Stimulated activated CD4-positive, alpha-beta T cell treated with anti-CD3 and anti-CD28 coated beads, Interleukin-1b, Interleukin-23, amount 100 ng/mL, for 4 hours (primary cell): ENCODE measurements around the gene TRPT1.

Experiments used
- DNase-seq, 2 donors: peaks; one replicate each; pipeline ENCODE4 v3.0.0-alpha.2; 2020; ENCODE audit warnings: low read depth in 2 of 2

The TRPT1 gene

DNA sequence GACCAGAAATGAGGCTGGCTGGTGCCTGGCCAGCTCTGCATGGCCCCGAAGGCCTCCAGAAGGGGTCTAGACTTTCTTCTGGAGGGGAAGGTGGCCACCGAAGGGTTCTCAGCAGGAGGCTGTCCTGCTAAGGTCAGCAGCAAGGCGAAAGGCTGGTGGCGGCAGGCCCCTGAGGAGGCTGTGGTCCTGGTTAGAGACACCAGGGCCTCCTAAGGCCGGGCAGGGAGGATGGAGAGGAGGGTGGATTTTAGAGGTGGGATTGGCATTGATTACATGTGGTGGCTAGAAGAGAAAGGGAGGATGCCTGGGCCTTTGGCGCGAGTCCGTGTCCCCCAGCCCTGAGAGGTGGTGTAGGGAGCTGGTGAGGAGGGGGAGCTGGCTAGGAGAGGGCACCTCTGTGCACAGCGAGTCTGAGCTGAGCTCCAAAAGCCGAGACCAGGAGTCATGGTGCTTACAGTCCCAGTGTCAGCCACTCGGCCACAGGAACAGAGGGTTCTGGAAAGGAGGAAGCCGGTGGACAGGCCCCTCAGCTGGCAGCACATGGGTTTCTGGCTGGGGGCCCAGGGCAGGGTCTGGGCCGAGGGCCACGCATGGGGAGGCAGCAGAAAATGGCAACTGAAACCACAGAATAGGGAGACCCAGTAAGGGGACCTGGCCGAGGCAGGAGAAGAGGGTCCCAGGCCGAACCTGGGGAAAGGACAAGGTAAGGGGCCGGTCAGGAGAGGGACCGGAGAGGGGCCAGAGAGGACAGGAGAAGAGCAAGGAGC is 17.0 kb downstream of the TRPT1 start:
- DNase-seq: no peak

DNA sequence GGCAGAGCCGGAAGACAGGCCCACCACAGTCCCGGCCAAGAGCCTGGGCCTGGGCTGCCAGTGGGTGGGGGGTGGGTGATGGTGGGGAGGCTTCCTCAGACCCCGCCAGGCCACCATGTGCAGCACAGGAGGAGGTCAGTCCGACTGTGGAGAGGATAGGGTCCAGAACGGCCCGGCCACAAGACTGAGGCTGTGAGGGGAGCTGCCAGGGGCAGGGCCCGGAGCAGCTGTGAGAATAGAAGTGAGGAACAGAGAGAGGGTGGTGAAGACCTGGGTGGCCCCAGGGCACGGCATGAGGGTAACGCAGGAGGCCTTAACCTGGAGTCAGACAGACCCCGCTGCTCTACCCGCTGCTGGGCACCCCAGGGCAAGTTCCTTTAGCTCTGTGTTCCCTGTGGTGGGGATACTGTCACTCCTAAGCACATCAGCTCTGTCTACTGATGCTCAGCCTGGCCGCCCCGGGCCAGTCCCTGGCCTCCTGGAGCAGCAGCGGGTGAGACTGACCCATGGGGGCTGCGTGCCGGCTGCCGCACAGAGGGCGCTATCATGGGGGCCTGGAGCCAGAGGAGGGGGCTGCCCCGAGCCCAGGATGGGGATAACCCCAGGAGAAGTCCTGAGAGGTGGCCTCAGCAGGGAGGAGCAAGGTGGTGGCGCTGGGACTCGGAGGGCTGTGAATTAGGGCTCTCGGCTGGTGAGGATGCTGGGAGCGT is 17.7 kb downstream of the TRPT1 start:
- no peak for DNase-seq

DNA sequence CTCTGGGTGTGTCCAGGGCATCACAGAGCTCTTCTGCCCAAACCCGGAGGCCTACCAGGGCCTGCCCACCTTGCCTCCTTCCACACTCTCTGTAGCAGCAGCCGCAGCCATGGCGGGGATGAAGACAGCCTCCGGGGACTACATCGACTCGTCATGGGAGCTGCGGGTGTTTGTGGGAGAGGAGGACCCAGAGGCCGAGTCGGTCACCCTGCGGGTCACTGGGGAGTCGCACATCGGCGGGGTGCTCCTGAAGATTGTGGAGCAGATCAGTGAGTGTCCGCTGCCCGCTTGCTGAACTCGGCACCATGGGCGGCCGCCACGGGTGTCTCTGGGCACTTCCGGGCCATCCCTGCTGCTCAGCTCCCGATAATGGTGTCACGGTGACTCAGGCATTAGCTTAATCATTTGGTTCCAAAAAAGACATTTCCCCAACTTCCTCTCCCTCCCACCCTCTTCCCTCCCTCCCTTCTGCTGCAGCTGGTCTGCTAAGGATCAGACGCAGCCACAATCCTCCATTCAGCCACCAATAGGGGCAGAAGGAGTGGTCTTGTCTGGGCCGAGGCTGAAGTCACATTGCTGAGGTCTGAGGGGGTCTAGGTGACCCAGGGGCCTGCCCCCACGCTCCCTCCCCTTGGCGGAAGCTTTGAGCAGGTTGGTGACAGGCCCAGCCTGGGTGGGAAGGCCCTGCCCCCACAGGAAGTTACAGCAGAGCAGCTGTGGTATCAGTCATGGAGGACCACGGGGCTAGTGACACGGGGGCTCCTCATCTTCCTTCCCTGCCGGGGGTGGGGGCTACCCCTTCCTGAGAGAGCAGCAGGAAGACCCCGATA is 18.5 kb downstream of the TRPT1 start:
- peak; percentile 70 to 71 for DNase-seq

DNA sequence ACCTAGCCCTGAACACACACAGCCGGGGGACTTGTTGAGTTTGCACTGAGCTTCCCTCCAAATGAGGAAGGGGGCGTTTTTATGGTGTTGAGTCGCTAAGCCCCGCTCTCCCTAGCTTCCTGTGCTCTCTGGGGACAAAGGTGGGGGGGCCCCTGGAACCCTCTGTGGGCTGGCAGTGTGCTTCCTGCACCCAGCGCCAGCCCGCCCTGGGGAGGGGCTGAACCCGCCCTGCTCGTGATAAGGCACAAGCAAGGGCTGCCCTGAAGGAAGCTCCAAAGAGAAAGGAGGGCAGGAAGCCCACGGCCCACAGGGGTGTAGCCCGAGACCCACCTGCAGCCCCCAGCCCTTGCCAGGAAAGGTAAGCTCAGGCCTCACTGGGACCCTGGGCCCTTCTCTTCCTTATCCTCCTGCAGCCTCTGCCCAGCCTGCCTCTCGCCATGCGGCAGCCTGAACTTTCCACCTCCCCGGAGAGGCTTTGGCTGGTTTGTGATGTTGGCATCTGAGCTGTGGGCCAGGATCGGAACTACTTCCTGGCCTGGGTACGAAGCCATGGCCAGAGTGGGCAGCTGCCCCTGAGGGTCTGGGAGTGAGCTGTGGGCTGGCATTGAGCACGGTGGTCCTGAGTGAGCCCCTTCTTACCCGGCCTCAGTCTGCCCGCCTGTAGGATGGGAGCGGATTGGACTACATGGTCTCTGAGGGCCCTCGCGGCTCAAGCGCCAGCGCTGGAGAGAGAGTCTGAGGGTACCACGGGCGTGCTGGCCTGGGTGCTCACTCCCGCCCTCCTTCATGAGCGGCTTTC is 19.3 kb downstream of the TRPT1 start, which contains the start of gene FERMT3:
Gene FERMT3, plus strand, starts transcription at position 265 of the 799 bp plus-strand sequence. CDS start 644 bp downstream, outside the sequence.
- DNase-seq: peak; percentile 63 to 75

DNA sequence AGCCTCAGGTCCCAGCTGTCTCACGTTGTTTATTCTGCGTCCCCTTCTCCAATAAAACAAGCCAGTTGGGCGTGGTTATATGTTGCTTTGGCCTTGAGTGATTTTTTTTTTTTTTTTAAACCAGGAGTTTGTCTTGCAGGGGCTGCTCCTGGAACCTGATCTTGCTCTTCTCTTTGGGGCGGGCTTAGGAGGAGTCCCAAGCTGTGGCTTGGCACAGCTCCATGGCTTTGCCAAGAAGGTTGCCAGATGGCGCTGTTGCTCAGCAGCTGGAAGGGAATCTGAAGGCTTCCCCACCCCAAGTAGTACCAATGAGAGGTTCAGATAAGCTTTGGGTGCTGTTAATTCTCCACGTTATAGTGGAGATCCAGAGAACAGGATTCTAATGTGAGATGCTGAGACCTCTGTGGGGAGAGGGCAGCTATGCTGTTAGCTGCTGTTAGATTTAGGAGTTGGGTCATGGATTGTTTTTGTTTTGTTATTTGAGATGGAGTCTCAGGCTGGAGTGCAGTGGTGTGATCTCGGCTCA is 21.5 kb downstream of the TRPT1 start:
- peak; percentile 60 to 69 for DNase-seq

DNA sequence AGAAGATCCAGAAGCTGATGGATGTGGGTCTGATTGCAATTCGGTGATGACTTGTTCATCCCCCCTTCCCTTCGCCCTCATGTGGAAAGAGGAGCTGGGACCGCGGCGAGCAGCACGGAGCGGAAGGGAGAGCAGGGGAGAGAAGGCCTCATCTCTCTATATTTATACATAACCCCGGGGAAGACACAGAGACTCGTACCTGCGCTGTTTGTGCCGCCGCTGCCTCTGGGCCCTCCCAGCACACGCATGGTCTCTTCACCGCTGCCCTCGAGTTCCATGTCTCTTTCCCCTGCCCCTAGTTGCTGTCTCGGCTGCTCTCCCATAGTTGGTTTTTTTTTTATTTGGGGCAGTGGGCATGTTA is 21.9 kb downstream of the TRPT1 start:
- DNase-seq: no peak

DNA sequence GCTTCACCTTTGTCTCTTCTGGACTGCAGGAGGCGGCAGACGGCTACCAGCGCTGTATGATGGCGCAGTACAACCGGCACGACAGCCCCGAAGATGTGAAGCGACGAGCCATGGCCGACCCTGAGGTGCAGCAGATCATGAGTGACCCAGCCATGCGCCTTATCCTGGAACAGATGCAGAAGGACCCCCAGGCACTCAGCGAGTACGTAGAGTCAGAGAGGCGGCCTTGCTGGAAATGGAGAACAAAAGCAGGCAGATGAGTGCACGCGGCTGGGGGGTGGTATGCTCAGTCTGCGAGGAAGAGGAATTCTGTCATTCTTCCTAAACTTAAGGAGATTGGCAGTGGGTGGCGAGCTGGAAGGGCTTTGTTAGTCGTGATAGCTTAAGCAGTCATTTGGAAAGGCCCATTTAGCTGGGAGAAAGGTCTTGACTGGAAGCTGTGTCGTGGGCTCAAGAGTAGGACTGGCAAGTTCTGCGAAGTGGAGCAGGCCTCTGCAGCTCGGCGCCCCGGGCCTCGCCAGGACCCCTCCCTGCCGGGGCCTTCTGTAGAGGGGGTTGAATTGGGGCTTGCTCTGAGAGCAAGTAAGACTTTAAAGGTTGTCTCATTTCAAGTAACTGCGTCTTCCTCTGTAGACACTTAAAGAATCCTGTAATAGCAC is 22.4 kb downstream of the TRPT1 start:
- no peak for DNase-seq

DNA sequence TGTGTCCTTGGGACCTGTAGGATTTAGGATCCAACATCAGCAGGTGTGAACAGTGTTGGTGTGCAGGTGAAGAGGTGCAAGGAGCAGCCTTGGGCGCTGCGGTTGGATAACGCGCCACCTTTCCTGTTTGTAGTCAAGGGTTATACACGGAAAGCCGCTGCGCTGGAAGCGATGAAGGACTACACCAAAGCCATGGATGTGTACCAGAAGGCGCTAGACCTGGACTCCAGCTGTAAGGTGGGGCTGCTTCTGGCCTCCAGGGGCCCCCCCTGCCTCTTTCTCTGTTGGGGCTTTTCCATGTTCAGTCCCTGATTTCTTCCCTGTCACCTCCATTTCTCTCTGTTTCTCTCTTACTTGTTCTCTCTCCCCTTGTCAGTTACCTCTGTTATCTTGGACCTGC is 23.0 kb downstream of the TRPT1 start:
- no peak for DNase-seq

DNA sequence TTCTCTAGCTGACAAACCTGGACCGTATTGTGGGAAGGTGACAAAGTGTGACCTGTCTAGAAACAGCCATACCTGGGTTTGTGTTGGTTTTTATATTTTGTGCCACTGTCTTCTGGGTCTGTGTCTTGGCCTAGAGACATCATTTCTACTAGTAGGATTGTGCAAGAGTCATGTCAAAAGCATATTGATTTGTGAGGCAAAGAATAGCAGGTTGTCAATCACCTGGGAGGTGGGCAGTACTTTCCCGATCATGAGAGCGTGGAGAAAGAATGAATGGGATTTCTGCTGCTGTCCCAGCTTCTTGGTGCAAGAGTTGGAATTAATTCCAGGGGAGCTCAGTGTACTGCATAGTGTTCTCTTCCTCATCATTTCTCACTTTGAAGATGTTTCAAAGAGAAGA is 24.4 kb downstream of the TRPT1 start:
- DNase-seq: no peak

DNA sequence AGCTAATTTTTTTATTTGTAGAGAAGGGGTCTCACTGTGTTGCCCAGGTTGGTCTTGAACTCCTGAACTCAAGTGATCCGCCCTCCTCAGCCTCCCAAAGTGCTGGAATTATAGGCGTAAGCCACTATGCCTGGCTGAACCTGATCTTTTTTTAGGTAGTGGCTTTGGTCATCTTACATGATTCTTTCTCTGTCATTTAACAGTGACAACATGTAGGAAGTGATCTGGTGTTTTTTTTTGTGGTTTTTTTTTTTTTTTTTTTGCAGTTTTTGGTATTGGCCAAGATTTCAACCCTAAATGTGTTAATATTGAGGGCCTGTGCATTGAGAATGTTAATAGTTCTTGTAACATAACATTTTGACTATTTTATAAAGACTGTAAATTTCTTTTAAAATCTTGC is 27.5 kb downstream of the TRPT1 start:
- no peak for DNase-seq

DNA sequence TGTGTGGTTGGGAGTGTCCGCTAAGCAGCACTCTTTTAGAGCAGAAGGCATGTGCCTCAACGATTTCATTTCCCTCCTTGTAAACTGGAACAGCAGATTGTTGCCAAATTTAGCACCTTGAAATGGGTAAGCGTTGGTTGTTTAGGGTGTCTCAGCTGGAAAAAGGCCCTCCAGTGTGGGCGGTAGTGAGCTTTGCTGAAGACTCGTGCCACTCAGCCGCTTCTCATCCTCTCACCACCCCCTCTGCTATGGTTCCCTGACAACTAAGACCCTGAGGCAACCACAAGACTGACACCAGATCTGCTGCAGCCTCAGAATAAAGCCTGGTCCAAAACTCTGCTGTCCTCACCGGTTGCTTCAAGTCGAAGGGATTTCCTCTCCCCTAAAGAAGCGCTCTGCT is 29.4 kb downstream of the TRPT1 start:
- DNase-seq: no peak

DNA sequence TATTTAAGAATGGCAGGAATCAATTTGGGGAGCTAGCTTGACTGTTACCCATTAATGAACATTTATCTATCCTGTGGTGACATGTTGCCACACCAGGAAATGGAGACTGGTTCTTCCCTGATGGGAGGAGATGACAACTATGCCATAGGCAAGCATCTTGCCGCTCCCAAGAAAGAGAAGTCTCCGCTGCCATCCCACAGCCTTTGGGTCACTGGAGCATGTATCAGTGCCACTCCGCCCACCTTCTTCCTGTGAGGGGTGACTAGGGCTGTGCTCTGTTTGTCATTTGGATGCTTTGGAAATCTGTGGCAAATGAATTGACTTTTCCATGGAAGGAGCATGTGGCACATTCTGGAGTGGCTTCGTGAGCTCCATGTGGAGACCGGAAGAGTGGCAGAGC is 33.6 kb downstream of the TRPT1 start:
- no peak for DNase-seq

DNA sequence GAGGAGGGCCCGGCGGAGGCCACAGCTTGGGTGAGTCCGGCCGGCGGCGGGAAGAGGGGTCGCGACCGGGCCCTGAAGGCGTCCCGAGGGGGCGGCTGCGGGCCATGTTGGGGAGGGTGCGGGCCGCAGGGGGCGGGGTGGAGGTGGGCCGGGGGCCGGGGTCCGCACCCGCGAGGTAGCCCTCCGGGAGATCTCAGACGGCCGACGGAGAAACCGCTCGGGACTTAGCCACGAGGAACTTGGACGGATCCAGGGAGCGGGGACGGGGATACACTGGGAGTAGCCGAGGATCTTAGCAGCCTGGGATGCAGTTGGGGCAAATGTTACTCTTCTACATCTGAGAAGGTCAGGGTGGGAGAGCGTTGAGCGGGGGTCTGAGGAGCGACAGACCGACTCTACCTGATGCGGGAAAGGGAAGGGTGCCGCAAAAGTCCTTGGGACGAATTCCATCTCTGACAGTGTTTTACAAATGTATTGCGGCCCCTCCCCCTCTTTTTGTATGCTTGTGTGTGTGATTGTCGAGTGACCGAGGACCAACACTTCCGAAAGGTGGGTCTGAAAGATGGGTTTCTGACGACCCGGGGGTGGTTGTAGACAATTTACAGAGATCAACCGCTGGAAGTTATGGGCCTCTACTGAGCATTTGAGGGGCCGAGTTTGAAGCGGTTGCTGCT is 39.4 kb downstream of the TRPT1 start:
- no peak for DNase-seq

DNA sequence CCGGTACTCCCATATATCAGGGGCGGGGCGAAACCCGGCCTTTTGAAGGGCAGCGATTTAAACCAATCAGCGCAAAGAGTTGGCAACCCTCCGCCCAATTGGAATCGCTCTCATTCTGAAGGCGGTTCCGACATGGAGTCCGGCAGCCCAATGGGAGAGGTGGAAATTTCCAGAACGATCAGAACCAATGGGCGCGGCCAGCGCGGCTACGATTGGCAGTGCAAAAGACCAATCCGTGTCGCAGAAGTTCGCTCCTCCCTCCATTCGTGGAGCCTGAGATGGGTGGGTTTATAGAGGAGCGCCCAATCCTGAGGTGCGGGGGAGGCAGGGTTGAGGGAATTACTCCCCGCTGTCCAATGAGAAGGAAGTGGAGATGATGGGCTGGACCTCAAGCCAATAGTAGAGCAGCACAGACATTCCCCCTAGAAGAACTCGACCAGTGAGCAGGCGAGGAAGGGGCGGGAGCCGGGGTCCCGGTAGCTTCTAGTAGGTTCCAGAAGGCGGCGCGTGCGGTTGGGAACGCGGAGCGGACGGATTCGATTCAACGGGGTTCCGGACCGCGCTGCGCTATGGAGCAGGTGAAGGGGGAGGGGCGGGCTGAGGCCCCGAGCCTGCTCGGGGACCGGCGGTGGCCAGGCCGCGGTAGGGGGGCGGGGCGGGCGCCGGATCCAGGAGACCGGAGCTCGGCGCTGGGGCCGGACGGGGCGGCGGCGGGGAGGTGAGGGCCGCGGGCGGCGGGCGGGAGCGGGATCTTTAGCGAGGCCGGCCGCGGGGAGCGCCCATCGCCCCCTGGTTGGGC is 40.1 kb downstream of the TRPT1 start, which contains the start of gene STIP1:
Gene STIP1, plus strand, starts transcription at position 479 of the 799 bp plus-strand sequence. Its CDS starts 91 bp downstream, at position 570.
- DNase-seq: peak; percentile 95 to 97

DNA sequence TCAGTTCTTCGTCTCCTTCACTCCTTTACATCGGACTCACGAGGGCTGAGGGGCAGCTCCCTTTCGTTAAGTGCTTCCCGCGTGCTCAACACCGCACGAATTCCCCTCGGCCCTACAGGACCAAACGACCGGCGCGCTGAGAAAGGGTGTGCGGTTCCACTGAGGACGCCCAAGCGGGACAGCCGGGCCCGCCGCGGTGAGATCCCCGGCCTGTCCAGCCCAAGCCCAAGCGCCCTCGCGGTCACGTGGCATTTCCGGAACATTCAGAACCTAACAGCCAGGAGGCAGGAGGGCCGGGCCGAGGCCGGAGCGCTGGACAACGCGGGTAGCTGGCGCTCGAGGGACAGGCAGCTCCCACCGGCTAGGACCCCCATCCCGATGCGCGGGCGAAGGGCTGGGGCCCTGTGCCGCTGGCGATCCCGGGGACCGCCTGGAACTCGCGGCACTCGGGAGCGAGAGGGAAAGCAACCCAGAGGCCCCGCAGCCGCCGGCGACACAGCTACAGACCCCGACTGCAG is 40.8 kb downstream of the TRPT1 start:
- DNase-seq: no peak

DNA sequence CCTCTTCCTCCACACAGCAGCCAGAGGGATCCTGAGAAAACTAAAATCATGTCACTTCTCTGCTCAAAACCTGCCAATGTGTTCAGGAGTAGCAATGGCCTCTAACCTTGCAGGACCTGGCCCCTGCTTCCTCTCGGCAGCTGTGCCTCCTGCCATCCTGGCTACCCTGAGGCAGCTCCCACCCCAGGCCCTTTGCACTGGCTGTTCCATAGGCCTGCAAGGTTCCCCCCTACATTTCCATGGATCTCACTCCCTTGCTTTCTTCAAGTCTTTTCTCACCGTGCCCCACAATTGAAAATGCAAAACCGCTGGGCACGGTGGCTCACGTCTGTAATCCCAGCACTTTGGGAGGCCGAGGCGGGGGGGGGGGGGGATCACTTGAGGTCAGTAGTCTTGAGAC is 42.1 kb downstream of the TRPT1 start:
- no peak for DNase-seq

DNA sequence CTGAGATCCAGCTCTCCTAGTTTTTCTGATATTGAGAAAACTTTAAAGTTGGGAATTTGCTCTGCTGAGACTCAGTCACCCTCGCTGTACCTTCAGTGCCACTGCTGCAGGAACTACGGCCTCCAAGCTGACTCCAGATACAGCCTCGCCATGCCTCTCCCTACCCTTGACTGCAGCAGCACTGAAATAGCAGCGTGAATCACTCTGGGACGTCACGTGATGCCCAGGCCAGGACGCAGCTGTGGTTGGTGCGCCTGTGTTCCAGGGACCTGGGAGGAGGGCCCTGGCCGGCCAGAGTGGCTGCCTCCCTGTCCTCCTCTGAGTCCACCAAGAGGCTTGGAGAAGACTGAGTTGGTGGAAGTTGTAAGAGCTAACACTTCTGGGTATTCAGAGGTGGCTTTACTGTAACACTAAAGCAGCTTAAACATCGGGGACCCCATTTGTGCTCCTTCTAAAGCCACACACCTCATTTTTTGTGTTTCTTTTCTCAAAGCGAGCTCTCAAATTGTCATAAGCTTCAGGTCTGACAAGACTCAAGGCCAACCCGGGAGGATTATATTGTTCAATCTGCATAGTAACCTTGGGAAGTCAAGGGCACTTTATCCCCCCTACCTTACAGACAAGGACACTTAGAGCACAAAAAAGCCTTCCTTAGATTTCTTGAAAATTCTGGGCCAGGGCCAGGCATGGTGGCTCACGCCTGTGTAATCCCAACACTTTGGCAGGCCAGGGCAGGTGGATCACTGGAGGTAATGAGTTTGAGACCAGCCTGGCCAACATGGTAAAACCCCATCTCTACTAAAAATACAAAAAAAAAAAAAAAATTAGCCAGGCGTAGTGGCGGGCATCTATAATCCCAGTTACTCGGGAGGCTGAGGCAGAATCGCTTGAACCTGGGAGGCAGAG is 44.2 kb downstream of the TRPT1 start:
- no peak for DNase-seq

DNA sequence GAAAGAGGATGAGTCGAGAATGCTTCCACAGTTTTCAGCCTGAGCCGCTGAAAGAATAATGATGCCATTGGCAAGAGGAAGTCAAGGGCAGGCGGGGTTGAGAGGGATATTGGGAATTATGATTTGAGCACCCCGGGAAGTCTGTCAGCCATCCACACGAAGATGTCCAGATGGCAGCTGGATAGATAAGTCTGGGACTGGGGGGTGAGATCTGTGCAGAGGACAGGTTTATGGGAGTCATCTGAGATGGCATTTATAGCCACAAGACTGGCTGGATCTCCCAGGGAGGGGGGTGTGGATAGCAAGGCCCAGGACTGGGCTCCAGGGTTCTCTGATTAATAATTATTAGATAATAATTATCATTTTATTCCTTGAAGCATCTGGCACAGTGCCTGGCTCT is 45.1 kb downstream of the TRPT1 start:
- DNase-seq: no peak
